ENCODE results near the gene PRDM11. TPM values are rescaled to one million over a fixed set of nuclear protein-coding genes. Genes with fewer than 3 reads are reported as not detected.
"Not testable (repeated sequence)": the region's sequence is repeated elsewhere in the genome, so short reads cannot be mapped to it uniquely, and the experiment has no call there.

Gene PRDM11
- total RNA-seq, 1 donor from 2014 or later: 20.7 TPM

GRCh38 chr11:45127836-45128235 lies 18.6 kb upstream of the PRDM11 start:
- DNase-seq (ENCODE audit: low spot score); intact Hi-C loops (cut with DNase I): not testable (repeated sequence)

- intact Hi-C loops (cut with DNase I): no loop called here
- no peak for DNase-seq (ENCODE audit: low spot score)
These were observed 12.6 kb upstream of the PRDM11 start for GRCh38 chr11:45133878-45134277.

DNA sequence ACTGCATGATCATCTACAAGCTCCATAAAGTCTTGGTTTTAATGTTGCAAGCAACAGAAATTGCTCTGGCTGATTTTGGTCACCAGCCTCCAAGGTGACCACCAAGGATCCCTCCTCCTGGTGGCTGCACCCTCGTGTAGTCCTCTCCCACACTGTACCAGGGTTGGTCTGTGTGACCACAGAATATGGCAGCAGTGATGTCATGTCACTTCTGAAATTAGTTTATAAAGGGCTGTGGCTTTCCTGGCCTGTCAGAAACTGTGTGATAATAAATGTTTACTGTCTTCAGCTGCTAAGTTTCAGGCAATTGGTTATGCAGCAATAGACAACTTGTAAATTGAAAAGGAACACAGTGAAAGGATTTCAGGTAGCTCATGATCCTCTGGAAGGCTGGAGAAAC lies 5.3 kb upstream of the PRDM11 start:
- DNase-seq (ENCODE audit: low spot score): no peak
- intact Hi-C loops (cut with DNase I): no loop called here

- DNase-seq (ENCODE audit: low spot score): no peak
- intact Hi-C loops (cut with DNase I): no loop called here
These were observed 4.8 kb upstream of the PRDM11 start for GRCh38 chr11:45141631-45142030.

DNA sequence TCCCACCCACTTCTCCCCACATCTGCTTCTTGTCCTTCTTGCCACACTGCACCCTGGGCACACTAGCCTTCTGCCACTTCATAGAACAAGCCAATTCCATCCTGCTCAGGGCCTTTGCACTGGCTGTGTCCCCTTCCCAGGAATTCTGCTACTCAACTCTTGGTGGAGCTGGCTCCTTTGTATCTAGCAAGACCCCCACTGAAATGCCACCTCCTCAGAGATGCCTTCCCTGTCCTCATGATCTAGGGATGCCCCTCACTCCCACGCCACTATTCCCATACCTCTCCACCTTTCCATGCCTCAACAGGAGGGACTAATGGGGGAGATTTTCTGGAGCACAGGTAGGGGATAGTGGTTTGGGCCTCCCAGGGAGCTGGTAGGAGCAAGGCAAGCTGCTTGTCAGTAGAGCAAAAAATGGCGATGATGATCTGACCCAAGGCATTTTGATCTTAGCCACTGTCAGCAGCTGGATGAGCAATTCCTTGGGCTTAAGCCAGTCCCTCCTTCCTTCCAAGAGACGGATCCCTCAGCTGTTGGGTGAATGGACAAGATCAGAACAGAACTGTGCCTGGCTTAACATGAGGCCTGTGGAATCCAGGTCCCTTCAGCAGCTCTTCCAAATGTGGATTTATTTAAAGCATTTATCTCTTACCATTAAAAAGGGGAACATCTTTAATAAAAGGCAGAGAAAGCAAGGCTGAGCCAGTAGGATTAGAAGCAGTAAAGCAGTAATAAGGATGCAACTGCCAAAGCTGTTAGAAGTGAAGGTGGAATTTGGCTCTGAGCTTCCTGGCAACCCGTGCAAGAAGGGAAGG lies 4.0 kb upstream of the PRDM11 start:
- intact Hi-C loops (cut with DNase I): no loop called here
- no peak for DNase-seq (ENCODE audit: low spot score)

DNA sequence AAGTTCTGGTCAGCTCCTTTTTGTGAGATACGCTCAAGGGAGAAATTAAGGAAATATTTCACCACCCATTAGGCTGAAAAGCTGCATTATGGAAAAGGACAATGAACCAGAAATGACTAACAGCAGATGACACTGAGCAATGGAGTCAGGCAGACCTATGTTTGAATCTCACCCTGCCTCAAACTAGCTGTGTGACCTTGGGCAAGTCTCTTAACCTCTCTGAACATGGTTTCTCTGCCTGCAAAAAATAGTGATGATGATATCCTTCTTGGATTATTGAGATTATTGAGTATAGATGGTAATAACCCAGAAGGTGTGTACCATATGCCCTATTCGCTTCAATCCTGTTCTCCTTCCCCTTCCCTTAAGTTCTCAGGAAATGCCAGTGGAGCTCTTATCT lies 2.9 kb upstream of the PRDM11 start:
- intact Hi-C loops (cut with DNase I): no loop called here
- no peak for DNase-seq (ENCODE audit: low spot score)

DNA sequence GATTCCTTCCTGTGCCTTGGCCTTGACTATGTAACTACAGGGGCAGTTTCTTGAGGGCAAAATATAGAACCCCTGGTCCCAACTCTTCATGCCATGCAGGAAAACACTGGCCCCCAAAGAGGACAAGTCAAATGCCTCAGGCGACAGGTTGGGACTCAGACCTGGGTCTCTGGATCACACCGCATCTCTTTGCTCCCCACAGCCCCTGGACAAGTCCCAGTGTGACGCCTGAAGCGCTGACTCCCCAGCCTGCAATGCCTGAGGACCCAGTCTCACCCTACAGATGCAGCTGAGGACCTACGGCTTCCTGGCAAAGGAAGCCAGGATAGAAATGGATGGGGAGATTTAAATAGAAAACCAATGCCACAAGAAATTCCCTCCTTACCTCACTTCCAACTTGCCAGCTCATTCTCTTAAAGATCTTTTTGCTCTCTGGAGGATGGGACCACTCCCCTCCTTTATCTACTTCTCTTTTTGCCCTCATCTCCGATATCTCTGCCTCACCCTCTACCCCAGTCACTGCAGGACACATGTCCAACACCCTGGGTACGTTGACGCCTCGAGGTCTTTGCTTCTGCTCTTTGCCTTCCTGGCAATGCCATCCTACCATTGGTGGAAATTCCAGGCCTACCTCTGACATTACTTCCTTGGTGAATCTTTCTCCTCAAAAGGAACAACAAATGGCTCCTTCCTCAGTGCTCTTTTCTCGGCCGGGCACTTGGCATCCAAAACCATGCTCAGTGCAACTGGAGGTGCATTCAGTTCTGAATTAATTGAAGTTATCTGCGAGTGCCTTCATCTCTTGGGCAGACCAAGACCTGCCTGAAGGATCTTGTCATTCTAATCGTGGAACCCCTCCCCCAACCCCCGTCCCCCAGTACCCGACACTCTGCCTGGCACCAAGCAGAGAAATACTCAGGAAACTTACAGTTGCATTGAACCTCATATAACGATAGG lies 2.0 kb upstream of the PRDM11 start:
- DNase-seq (ENCODE audit: low spot score): no peak
- intact Hi-C loops (cut with DNase I): no loop called here

DNA sequence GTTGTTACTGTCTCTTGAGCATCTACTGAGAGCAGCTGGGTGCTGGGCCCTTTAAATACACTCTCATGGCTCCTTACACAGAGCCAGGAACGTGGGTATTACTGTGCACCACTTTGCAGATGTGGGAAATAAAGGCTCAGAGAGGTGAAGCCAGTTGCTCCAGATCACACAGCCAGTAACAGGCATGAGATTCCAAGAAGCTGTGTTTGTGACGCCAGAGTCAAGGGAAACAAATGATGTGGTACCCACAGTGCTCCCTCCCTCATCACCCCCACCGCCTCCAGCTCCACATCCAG lies 1.4 kb upstream of the PRDM11 start:
- intact Hi-C loops (cut with DNase I): no loop called here
- DNase-seq (ENCODE audit: low spot score): no peak

GRCh38 chr11:45145379-45146071 lies 914 bp upstream of the PRDM11 start:
- intact Hi-C loops (cut with DNase I): loop anchor here (2.0 kb wide), 1 partner anchor 35 kb away; no protein-coding TSS in a partner anchor

GRCh38 chr11:45147017-45147728 lies 734 bp downstream of the PRDM11 start:
- intact Hi-C loops (cut with DNase I): loop anchor here (2.0 kb wide), 1 partner anchor 34 kb away; no protein-coding TSS in a partner anchor
- peak; percentile 97 for DNase-seq (ENCODE audit: low spot score)

More at GRCh38 chr11:45145379-45146071, 914 bp upstream of the PRDM11 start:
- DNase-seq (ENCODE audit: low spot score): no peak

- no peak for DNase-seq (ENCODE audit: low spot score)
- intact Hi-C loops (cut with DNase I): loop anchor here (2.0 kb wide), 1 partner anchor 33 kb away; no protein-coding TSS in a partner anchor
These were observed 1.6 kb downstream of the PRDM11 start for GRCh38 chr11:45147891-45148675.

DNA sequence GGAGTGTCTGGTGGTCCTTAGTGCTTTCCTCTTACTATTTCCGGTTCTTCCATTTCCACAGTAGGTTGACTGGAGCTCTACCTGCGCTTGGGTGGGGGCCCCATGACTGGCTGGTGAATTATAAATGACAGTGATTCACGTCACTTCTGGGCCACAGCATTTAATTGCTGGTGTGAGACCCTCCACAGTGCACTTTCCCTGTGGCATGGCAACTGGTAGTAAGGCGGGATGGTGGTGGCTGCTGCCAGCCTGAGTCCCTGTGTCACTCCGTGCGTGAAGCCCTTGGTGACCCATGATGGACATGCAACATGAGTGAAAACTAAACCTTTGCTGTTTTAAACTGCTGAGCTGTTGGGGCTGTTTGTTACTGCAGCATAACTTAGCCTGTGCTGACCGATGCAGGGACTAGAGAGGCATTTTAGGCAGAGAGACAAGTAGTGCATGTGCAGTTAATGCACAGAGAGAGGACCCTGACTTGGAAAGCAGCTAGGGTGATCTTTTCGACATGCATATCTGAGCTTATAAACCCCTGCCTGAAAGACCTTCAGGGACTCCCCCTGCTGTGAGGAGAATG lies 3.1 kb downstream of the PRDM11 start:
- DNase-seq (ENCODE audit: low spot score): peak; percentile 43
- intact Hi-C loops (cut with DNase I): no loop called here

- intact Hi-C loops (cut with DNase I): no loop called here
- DNase-seq (ENCODE audit: low spot score): no peak
These were observed 3.9 kb downstream of the PRDM11 start for GRCh38 chr11:45150301-45150700.

GRCh38 chr11:45150943-45151342 lies 4.5 kb downstream of the PRDM11 start:
- intact Hi-C loops (cut with DNase I): no loop called here

DNA sequence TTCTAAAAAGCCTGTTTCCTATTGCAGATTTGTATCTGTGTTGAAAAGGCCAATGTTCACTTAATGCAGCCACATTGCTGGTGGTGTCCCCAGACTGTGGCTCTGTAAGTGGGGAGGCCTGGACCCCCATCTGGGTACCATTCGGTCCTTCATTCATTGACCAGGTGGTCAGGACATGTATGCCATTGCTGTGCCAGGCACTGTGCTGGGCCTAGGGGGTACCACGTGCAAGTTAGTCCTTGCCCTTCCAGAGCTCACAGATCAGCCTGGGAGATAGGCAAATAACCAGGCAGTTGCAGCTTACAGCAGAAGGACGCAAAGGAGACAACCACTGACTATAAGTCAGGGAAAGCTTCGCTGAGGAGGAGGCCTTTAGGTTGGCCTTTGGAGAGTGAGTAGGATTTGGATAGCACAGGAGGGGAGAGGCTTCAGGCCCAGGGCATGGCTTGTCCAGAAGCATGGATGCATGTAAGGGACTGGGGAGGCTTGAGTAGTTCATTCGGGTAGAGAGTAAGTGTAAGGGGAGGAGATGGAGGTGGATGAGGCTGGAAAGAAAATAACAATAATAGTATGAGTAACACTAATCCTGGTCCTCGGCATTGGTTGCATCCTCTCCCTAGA lies 5.0 kb downstream of the PRDM11 start:
- DNase-seq (ENCODE audit: low spot score): no peak
- intact Hi-C loops (cut with DNase I): no loop called here

More at GRCh38 chr11:45150943-45151342, 4.5 kb downstream of the PRDM11 start:
- no peak for DNase-seq (ENCODE audit: low spot score)

GRCh38 chr11:45152740-45153595 lies 6.5 kb downstream of the PRDM11 start:
- intact Hi-C loops (cut with DNase I): no loop called here

DNA sequence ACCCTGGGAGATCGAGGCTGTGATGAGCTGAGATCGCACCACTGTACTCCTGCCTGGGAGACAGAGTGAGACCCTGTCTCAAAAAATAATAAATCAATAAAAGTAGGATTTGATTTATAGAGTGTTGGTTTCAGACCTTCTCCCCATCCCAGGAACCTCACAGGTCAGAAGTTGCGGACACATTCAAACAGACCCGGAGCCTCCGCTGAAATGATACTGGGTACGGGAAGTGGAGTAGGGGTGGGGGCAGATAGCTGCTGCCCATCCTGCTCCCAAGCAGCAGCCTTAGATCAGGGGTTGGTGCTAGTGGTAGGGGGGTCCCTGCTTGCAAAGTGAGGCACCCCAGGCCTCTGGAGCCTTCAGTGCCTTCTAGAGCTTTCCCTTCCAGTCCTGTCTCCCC lies 7.8 kb downstream of the PRDM11 start:
- DNase-seq (ENCODE audit: low spot score): no peak
- intact Hi-C loops (cut with DNase I): no loop called here

More at GRCh38 chr11:45152740-45153595, 6.5 kb downstream of the PRDM11 start:
- DNase-seq (ENCODE audit: low spot score): no peak

All from cardiac septum (tissue), 1 donor.